T-helper 1 cell treated with Interleukin-12 subunit alpha and Interleukin-12 subunit beta and Interleukin-4 antibody, amounts not matched to agents 30 ng/mL and 1 ng/mL, for 36 hours (primary cell): Measurements from ENCODE around the gene SACM1L. TPM values are rescaled to one million over a fixed set of nuclear protein-coding genes. Genes with fewer than 3 reads are reported as not detected.

Experiments
- intact Hi-C: fragments of 100-400 bp; cut with micrococcal nuclease; formaldehyde crosslinking; loops from one replicate; pipeline ENCODE4 v1.15.1; 2024
- total RNA-seq: library from RNA; stranded (reverse); gene quantifications from 2 replicates; pipeline ENCODE4 v1.2.3, GENCODE V29; 2022

The SACM1L gene
- total RNA-seq, 1 donor from 2014 or later, result 78.0 TPM

DNA sequence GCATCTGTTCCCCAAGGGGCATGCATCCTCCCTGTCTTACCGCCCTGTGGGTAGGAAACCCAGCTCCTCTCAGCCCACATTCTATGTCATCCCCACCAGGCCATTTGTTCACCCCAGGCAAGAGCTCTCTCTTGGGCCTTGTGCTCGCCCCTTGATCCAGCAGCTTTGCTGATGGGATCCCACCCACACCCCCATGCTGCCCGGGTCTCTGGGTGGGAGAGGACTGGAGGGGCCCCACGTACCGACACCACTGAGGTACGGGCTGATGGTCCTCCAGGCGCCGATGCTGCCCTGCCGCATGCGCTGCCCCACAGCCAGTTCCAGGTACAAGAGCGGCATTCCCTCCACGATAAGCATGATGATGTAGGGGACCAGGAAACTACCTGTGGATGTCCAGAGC lies 92.6 kb downstream of the SACM1L start:
- intact Hi-C loops, result no loop called here

DNA sequence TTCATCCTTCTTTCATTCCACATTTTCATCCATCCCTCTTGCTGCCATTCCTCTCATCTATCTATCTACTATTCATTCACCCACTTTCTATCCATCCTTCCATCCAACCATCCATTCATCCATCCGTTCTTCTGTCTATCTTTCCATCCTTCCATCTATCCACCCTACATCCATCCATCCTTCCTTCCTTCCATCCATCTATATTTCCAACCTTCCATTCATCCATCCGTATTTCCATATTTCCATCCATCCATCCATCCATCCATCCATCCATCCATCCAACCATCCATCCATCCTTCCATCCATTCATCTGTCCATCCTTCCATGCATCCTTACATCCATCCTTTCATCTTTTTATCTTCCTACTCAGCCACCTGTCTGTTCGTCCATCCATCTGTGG lies 93.2 kb downstream of the SACM1L start:
- intact Hi-C loops, result no loop called here

DNA sequence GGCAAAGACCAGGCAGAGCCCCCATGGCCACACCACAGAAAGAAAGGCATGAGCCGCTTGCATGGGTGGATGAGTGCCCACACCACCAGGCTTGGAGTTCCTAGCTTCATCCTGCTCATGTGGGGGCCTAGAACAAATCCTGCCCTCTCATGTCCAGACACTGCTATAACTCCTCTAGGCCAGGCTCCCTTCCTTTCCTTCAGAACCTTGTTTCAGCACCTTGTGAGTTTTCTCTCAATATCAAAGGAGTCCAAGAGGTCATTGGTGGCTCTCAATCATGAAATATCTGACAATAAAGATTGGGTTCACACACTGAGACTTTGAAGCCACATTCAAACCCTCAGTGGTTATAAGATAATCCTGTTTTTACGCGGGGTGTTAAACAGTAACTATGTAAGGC lies 94.5 kb downstream of the SACM1L start:
- intact Hi-C loops, result no loop called here

DNA sequence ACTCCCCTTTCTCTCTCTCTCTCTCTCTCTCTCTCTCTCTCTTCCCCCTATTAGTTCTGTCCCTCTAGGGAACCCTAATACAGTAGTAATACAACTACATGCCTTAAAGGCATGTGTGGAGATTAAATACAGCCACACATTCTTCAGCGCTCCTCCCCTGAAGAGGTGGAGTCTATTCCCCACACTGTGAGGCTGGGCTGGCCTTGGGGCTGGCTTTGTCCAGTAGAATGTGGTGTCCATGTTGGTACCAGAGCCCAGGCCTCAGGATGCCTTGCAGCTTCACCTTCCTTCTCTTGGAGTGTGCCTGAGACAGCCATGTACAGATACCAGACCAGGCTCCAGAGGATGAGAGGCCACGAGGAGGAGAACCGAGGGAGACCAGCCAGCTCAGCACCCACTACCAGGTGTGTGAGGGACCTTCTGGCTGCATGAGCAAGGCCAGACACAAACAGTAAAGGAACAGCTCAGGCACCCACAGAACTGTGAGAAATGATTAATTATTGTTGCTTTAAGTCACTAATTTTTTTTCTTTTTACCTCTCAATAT lies 96.5 kb downstream of the SACM1L start:
- intact Hi-C loops, result no loop called here

DNA sequence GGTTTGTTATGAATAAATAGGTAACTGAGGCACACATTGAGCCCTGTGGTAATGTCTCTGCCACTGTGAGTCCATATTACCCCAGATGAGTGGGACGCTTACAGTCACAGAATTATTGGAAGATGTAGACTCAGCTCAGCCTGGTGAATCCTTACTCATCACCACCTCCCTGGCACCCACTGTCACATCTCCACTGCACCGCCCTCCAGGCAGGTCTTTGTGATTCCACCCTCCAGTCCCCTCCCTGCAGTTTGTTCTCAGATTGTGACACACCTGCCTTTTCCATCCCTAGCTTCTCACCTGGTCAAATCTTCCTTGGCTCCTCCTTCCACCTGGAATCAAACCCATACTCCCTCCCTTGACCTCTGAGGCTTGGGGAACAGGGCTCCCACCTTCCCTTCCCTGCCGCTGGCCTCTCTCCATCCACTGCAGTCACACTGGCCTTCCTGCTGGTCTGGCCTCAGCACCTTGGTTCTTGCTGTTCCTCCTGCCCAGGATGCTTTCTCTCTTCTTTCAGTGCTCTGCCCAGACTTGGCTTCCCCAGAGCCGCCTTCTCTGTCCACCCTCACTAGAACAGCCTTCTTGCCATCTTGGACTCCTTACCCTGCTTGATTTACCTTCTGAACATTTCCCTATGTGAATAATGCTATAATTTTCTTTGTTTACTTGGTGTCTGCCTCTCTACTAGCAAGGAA lies 97.8 kb downstream of the SACM1L start:
- intact Hi-C loops, result no loop called here

DNA sequence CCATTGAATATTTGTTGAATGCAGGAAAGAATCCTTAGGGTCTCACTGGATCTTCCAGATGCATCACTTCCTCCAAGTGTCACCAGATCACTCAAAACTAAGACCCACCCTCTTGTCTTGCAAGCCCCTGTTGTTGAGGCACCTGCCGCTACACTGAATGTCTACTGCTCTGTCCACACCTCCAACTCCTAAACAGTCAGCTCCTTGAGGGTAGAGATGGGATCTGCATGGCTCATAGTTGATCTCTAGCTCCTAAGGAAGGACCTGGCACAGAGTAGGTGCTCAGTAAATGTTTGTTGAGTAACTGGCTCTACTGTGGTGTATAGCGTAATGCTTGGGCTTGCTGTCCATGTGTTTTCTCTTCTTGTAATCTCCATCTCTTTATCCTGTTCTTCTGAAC lies 98.4 kb downstream of the SACM1L start:
- intact Hi-C loops, result no loop called here

DNA sequence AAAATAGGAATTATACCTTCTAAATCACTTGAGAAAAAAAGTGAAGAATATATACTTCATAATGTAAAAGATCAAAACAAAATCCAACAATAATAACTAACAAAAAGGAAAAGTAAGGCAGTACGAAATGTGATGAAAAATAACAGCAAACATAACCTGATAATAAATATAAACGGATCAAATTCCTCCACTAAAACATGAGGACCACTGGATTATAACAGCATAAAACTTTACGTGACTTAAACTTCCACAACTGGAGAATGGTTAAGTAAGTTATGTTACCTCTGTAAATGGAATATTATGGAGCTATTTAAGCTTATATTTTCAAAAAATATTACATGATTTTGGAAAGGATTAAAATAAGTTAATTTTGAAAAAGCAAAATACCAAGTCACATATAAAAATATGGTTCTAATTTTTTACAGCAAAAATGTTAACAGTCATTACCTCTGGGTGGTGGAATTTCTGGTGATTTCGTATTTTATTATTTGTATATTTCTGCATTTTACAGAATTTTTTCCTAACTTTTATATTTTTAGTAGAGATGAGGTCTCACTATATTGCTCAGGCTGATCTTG lies 100.1 kb downstream of the SACM1L start:
- intact Hi-C loops, result no loop called here

DNA sequence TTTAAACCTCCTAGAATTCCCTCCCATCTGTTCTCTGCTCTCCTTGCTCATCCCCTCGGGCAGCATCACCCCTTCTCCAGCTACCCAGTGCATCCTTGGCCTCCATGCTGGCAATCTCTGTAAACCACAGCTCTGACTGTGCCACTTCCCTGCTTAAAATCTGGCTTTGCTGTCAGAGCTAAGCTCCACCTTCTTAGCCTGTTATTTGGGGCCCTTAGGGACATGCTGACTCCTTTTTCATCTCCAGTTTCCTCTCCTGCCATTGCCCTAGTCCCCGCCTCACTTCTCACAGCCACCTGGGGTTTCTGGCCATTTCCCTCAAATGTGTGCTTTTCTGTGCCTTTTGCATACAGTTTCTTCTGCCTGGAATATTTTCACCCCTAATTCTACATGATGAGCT lies 101.4 kb downstream of the SACM1L start:
- intact Hi-C loops, result no loop called here

DNA sequence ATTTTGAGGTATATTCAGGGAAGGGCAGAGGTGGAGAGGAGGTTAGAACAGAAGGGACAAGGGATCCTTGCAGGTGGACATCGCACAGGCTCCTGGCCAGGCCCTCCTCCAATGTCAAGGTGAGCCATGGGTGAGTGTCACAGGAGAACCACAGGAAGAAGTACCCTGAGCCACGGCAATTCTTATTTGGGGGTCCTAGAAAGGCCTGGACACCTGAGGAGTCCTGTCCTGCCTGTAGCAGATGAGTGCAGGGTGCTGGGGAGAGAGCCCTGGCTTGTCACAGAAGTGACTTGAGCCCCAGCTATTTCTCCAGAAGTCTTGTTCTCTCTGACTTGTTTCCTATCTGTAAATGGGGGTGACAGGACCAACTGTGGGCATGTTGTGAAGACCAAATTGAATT lies 102.8 kb downstream of the SACM1L start:
- intact Hi-C loops, result no loop called here

DNA sequence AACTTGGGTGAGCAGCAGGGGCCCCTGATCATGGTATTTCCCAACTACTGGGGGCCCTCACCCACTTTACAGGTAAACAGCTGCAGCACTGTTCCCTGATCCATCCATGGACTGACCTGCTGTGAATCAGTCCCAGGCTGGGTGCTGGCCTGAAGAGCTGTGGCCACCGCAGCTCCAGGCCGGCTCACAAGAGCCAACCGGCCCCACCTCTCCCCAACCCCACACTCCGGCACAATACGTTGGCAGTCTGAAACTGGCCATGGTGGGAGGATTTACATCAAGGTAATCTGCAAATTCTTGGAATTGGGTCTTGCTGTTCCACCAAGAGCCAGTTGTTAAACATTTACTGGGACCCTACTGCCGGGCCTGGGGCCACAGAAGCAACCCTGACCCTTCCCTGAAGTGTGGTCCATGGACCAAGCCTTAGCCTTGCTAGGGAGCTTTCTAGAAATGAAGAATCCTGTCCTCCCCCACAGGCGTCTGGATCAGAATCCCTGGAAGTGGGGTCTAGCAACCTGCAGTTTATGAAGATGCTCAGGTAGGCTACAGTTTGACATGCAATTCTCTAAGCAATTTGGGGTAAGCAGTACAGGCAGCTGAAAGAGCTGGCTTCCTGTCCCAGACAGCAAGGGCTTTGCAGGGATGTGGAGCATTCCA lies 103.4 kb downstream of the SACM1L start:
- intact Hi-C loops, result no loop called here

DNA sequence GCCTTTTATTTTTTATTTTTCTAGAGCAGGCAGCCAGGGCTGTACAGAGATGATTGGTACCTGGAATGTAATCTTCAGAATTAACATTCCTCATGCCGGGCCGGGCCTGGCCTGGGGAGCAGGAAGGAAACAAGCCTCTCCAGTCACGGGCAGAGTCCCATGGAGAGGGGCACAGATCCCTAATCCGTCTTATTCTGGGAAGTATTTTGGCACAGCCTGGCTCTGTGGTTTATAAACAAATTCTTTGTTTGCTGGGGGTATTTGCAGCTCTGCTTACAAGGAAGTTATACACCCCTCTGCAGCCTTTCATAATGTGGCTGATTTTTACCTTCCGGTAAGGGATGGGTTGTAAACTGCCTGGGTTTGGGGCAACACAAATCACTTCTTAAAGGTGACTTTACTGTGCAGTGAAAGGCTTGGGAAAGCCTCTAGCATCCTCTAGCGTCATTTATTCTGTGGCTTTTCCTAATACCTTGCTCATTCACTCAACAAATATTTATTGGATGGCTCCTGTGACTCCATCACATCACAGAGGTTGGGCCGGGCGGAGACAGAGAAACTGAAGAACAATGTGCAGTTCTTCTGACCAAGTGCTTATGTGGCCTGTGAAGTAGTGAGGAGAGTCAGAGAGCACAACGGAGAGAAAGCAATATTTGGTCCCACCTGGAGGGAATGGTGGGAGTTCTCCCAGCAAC lies 104.4 kb downstream of the SACM1L start:
- intact Hi-C loops, result no loop called here

DNA sequence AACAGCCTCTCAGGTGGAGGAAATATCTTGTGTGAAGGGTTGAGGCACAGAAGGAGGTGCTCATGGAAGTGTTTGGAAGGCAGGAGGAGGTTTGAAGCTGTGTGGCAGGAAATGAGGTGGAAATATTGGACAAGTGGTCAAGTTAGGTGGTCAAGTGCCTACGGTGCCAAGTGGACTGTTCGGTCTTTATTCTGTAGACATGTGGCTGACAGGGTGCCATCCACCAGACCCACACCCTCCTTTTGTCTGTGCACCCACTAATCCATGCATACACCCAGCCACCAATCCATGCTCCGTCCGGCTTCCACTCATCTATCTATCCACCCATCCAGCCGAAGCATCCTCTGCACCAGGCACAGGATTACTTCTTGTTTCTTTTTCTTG lies 105.0 kb downstream of the SACM1L start:
- intact Hi-C loops, result no loop called here

DNA sequence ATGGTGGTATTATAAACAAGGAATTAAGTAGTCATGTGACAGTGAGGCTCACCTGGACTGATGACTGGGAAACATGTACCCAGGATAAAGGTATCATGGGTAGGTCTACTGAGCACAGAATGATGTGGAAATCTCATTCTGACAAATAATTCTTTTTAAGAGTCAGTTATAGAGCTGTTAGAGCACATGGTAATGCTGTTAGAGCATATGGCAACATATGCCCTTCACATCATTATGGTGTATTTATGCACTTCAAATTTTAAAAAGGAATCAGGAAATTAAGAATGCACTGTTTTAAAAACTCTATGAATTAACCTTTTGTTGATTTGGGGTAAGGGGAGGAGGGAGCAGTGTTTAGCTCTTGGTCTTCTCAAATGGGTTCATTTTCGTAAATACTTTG lies 105.5 kb downstream of the SACM1L start:
- intact Hi-C loops, result loop anchor here (5.0 kb wide), 1 partner anchor 48 kb away; the partner anchor contains the start of gene LZTFL1

Other genes starting within 250 kb of the SACM1L start
- 37.7 and 45.7 TPM in 2 replicates for gene LIMD1, start 94.6 kb upstream of the SACM1L start, total RNA-seq
- gene SLC6A20, start 107.1 kb downstream of the SACM1L start, total RNA-seq, result not detected in 2 replicates
- 7.6 and 7.8 TPM in 2 replicates for gene LZTFL1, start 152.7 kb downstream of the SACM1L start, total RNA-seq
- gene CCR9, start 197.1 kb downstream of the SACM1L start, total RNA-seq, result not detected in 2 replicates